GM21367 (cell line): ENCODE data around the gene STIM1.
"Not testable (repeated sequence)": the region's sequence is repeated elsewhere in the genome, so short reads cannot be mapped to it uniquely, and the experiment has no call there.

ENCODE experiments used
- ATAC-seq: cut with Tn5 transposase; IDR thresholded peaks from one replicate; pipeline ENCODE4 v1.9.1; 2021; ENCODE audit not compliant: unreplicated experiment

Gene STIM1

GRCh38 chr11:3854977-3855807 lies at the start of gene STIM1:
STIM1 (plus strand) TSS chr11:3855664; CDS start chr11:3856271, 607 bp downstream.
- peak; percentile 50 for ATAC-seq

- ATAC-seq: peak; percentile 50
These were observed 47.3 kb upstream of the STIM1 start, which contains the start of gene PGAP2 for GRCh38 chr11:3807909-3808860. PGAP2 (plus strand) TSS chr11:3808560; CDS start chr11:3811260, 2,700 bp downstream.

GRCh38 chr11:3808861-3809623 lies 46.4 kb upstream of the STIM1 start:
- peak; percentile 72 for ATAC-seq

GRCh38 chr11:3809624-3809928 lies 45.9 kb upstream of the STIM1 start:
- no peak for ATAC-seq

- no peak for ATAC-seq
These were observed 45.0 kb upstream of the STIM1 start for GRCh38 chr11:3810446-3810845.

- no peak for ATAC-seq
These were observed 44.5 kb upstream of the STIM1 start for GRCh38 chr11:3810951-3811350.

GRCh38 chr11:3814832-3815231 lies 40.6 kb upstream of the STIM1 start:
- ATAC-seq: not testable (repeated sequence)

- ATAC-seq: no peak
These were observed 39.6 kb upstream of the STIM1 start for GRCh38 chr11:3815845-3816244.

- ATAC-seq: no peak
These were observed 38.8 kb upstream of the STIM1 start for GRCh38 chr11:3816673-3817072.

- no peak for ATAC-seq
These were observed 38.2 kb upstream of the STIM1 start for GRCh38 chr11:3817181-3817800.

- ATAC-seq: no peak
These were observed 34.5 kb upstream of the STIM1 start for GRCh38 chr11:3820971-3821370.

- no peak for ATAC-seq
These were observed 33.2 kb upstream of the STIM1 start for GRCh38 chr11:3822312-3822711.

GRCh38 chr11:3823303-3823702 lies 32.2 kb upstream of the STIM1 start:
- no peak for ATAC-seq

- no peak for ATAC-seq
These were observed 31.5 kb upstream of the STIM1 start for GRCh38 chr11:3823762-3824506.

- peak; percentile 80 for ATAC-seq
These were observed 30.6 kb upstream of the STIM1 start for GRCh38 chr11:3824714-3825472.

GRCh38 chr11:3825473-3826154 lies 29.9 kb upstream of the STIM1 start:
- ATAC-seq: no peak

- no peak for ATAC-seq
These were observed 28.7 kb upstream of the STIM1 start for GRCh38 chr11:3826721-3827120.

- no peak for ATAC-seq
These were observed 27.9 kb upstream of the STIM1 start for GRCh38 chr11:3827434-3828186.
